Heart left ventricle (tissue), 13 donors: Measurements from ENCODE around the gene MRAP.

Experiments
- CTCF ChIP-seq, 12 donors: fragments of 200-600 bp; sonication (generic) in 4 of 12; IDR thresholded peaks; one replicate each; pipeline versions ENCODE4 v1.5.0 to v1.8.0; 2018 to 2022; ENCODE audit warnings: antibody characterized with exemption in 12 of 12, mild to moderate bottlenecking in 5 of 12
- POLR2A ChIP-seq, 2 donors: fragments of 450-650 bp; IDR thresholded peaks; one replicate each; pipeline ENCODE4 v1.6.1; 2017; ENCODE audit warnings: antibody characterized with exemption in 2 of 2, mild to moderate bottlenecking in 2 of 2, moderate library complexity in 2 of 2
- donor health status: ischemic (EF 13 %, LVEDD 7.1; RV severe dilation, severe dysfunction).
- donor health status: DM: no; HTN: yes; CAD: no.
- donor health status: DM: no; HTN: no; CAD: no.
- donor health status: ischemic (EF 25% LVEDD 6.9; RV normal size, moderate dysfunction).
- donor health status: ischemic (EF 25% LVEDD 5.7; RV mildly dilated, moderate dysfunction).
- donor health status: ischemic (EF 35%, LVEDD 5.7; RV mildly dilated, moderate dysfunction).
- donor health status: nonischemic (EF 11% LVEDD 7.7; RV severe dilation, severe dysfunction).
- donor health status: DM: yes; HTN: yes; CAD: no.
- donor health status: PGD.
- donor health status: ischemic (EF 29% LVEDD 5.4; RV normal size, mild dysfunction).
- donor health status: nonischemic (EF 23%, LVEDD 6.1; RV moderate dilation, normal function).

- TF ChIP-seq CTCF (IDR thresholded peaks at IDR 0.05) (no peak), POLR2A (IDR thresholded peaks at IDR 0.05) (no peak)
Measured at GRCh38 chr21:32300117-32300681, 1.5 kb downstream of the MRAP start.
